ENCODE results near the gene CEP128.

- TF ChIP-seq CTCF (conservative IDR thresholded peaks at IDR 0.05; ENCODE audit: low read depth in 2 of 2) (no peak), EZH2 (IDR thresholded peaks at IDR 0.05; ENCODE audit: low read depth, unreplicated experiment) (no peak), POLR2AphosphoS5 (IDR thresholded peaks at IDR 0.05; ENCODE audit: low read depth) (no peak), CREB1 (CRISPR knock-in tag; IDR thresholded peaks at IDR 0.05; ENCODE audit: low read depth) (no peak), ZNF114 (CRISPR knock-in tag; IDR thresholded peaks at IDR 0.05) (no peak), EZH2phosphoT487 (IDR thresholded peaks at IDR 0.05; ENCODE audit: unreplicated experiment) (no peak), REST (IDR thresholded peaks at IDR 0.05; ENCODE audit: unreplicated experiment) (no peak)
Observed at GRCh38 chr14:80868260-80868659, 73.3 kb downstream of the CEP128 start.
